GM21381 (cell line): ENCODE measurements around the gene GSTK1.

Experiments used
- ATAC-seq: cut with Tn5 transposase; IDR thresholded peaks from one replicate; pipeline ENCODE4 v1.9.1; 2021; ENCODE audit warnings: mild to moderate bottlenecking, moderate library complexity; ENCODE audit not compliant: unreplicated experiment

The GSTK1 gene

DNA sequence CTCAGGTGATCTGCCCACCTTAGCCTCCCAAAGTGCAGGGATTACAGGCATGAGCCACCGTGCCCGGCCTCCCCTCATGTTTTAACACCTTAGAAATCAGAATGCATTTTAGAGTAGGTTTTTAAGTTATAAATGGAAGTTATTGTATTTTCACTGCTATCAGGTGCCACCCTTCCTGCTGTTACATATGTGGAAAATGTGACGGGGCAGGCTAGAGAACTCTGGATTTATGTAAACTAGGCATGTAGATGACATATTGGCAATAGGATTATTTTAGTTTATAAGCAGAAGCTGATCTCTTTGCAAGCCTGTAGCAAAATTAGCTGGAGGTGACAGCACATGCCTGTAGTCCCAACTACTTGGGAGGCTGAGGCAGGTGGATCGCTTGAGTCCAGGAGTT lies 27.1 kb downstream of the GSTK1 start:
- ATAC-seq: no peak

DNA sequence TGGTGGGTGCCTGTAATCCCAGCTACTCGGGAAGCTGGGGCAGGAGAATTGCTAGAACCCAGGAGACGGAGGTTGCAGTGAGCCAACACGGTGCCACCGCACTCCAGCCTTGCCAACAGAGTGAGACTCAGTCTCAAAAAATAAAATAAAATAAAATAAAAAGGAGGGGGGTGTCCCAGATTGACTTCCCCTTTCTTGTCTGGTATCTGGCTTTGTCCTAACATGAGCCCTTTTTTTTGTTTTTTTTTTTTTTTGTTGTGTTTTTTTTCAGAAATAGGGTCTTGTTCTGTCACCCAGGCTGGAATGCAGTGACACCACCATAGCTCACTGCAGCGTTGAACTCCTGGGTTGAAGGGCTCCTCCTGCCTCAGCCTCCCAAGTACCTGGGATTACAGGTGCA lies 29.6 kb downstream of the GSTK1 start:
- no peak for ATAC-seq

DNA sequence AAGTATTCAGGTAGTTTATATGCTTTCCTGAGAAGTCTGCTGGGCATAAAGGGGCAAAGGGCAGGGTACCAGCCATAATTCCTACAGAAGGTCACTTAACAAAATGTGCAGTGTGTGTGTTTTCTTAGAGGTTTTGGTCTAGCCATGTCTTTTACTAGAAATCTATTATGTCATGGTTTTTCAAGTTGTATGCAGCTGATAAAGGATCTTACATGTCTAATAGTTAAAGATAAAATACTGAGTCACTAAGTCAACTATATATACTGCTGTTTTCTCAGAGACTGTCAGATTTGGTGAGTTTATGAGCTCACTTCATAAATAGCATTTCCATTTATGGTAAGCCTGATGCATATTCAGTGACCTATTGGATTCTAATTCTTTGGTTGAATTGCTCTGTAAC lies 32.6 kb downstream of the GSTK1 start:
- ATAC-seq: no peak

DNA sequence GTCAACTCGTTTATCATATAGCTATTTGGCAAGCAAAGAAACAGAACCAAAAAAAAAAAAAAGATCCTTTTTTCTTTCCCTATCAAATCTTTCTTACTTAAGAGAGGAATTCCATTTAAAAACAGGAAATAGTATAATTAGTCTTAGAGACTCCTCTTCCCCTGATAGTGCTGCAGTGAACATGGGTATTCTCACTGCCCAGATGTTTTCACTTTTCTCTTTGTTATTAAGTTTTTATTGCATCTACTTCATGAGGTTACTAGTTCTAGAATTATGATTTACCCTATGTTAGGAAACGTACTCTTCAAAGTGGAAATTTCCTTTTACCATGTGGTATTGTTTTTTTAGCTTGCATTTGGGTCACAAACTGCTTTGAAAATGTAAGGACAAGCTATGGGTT lies 33.4 kb downstream of the GSTK1 start:
- ATAC-seq: no peak

DNA sequence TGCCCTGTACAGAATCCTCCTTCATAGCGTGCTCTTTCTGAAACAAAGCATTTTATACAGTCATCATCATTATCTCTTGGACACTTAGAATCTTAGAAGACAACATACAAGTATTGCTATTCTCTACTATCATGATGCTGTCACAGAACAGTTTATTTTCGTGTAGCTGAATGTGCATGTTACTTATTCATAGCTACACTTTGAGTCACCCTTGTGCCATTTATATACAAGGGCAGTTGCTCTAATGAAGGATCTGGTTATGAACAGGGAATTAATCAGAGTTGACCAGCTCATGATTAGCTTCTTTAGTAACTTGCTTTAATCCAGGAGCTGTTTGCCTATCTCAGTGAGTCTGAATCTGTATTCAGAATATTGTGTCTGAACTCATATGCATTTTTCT lies 36.1 kb downstream of the GSTK1 start:
- ATAC-seq: no peak

DNA sequence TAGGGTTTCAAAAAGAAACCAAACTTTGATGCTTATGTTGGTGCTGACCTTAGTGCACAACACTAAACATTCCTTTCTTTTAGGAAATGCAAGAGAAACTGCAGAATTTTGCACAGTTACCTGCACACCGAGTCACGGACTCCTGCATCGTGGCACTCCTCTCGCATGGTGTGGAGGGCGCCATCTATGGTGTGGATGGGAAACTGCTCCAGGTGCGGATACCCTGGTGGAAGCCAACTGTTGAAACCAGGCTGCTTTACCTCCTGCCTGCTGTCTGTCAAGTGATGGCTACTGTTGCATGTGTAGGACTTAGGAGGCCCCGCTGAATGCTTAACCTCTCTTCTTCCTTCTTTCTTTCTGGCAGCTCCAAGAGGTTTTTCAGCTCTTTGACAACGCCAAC lies 36.6 kb downstream of the GSTK1 start:
- no peak for ATAC-seq

DNA sequence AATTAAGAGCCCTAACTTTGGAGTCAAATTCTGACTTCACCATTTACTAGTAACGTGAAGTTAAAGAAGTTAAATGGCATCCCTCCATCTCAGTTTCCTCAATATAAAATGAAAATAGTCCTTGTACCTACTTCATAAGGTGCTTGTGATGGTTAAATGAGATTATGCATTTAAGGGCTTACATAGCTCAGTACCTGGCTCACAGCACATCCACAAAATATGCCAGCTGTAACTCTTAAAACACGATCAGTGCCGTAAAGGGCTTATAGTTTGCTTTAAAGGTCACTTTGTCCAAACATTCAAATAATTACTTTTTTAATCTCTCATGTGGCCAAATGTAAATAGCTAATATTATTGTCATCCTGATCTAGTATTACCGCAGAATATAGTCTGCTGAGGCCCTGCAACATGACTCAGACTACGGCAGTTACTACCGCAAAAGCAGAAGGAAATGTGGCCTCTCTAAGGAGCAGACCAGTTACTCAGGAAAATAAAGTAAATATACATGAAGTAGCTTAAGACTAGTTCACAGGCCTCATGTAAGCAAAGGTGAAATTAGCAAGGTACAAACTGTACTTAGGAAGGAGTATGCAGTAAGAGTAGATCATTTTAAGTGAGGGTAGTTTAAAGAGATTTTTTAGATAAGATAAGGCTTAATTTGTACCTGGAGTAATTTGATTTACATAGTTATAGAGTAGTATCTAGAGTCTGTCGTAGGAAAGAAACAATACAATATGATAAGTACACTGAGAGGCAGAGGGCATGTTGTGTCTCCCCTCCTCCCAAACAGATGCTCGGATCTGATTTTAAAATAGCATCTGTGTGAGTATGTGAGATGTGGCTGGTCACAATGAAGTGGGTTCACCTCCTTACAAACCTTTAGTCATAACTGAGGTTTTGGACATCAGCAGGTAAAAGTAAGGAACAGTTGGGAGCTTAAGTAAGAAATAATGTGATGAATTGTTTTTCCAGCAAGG lies 38.0 kb downstream of the GSTK1 start:
- ATAC-seq: no peak

DNA sequence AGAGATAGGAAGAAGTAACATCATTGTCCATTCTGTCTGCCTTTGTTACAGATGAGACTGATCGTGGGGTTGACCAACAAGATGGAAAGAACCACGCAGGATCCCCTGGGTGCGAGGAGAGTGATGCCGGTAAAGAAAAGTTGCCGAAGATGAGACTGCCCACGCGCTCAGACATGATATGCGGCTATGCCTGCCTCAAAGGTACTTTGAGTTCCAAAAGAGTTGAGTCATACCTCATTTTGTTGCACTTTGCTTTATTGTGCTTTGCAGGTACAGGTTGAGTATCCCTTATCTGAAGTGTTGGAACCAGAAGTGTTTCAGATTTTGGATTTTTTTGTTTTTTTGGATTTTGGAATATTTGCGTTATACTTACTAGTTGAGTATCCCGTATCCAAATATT lies 40.5 kb downstream of the GSTK1 start:
- ATAC-seq: no peak

DNA sequence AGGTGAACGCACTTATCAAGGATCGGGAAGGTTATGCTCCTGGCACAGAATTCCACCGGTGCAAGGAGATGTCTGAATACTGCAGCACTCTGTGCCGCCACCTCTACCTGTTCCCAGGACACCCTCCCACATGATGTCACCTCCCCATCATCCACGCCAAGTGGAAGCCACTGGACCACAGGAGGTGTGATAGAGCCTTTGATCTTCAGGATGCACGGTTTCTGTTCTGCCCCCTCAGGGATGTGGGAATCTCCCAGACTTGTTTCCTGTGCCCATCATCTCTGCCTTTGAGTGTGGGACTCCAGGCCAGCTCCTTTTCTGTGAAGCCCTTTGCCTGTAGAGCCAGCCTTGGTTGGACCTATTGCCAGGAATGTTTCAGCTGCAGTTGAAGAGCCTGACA lies 41.7 kb downstream of the GSTK1 start:
- ATAC-seq: no peak

DNA sequence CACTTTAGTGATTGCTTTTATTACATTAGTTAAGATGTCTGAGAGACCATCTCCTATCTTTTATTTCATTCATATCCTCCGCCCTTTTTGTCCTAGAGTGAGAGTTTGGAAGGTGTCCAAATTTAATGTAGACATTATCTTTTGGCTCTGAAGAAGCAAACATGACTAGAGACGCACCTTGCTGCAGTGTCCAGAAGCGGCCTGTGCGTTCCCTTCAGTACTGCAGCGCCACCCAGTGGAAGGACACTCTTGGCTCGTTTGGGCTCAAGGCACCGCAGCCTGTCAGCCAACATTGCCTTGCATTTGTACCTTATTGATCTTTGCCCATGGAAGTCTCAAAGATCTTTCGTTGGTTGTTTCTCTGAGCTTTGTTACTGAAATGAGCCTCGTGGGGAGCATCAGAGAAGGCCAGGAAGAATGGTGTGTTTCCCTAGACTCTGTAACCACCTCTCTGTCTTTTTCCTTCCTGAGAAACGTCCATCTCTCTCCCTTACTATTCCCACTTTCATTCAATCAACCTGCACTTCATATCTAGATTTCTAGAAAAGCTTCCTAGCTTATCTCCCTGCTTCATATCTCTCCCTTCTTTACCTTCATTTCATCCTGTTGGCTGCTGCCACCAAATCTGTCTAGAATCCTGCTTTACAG lies 42.3 kb downstream of the GSTK1 start:
- no peak for ATAC-seq

DNA sequence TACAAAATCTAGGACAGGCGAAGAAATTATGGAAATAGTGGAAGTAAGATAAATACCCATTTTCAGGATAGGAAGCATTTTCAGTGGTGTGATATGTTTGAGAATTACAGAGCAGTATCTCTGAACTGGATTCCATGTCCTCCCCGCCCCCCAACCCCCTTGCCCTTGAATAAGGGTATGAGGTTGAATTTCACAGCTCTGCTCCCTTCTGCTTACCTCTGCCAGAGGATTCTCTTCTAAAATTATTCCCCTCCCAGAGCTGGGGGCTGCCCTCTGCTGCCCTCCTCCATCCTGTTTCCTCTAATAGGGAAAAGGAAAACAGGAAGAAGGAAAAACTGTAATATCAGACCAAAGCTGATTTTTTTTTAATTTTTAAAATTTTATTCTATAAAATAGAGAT lies 45.4 kb downstream of the GSTK1 start:
- ATAC-seq: no peak

DNA sequence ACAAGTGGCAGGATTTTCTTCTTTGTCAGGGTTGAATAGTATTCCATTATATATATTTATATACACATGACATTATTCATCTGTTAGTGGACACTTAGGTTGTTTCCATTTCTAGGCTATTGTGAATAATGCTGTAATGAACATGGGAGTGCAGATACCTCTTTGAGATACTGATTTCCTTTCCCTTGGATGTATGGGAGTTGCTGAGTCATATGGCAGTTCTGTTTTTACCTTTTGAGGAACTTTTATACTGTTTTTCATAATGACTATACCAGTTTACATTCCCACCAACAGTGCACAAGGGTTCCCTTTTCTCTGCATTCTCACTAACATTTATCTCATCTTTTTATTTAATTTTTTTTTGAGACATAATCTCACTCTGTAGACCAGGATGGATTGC lies 50.9 kb downstream of the GSTK1 start:
- no peak for ATAC-seq

DNA sequence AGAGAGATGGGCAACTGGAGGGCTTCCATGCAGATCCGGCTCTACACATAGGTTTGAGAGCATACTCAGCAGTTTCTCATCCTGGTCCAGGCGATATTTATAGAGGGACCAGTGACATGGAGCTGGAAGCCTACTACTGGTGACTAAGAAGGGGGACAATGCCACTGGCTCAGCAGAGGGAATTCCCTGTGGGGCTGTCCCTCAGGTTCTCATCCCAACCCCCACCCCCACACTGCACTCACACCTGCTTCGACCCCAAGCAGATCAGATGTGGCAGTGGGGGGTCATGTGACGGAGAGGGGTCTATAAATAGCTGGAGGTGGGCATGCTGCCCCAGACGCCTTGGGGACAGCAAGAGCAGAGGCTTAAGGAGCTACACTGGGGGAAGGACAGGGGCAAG lies 52.5 kb downstream of the GSTK1 start, which contains the start of gene CLCN1:
CLCN1 (plus strand) TSS at position 336 of the 400 bp plus-strand sequence. CDS start 102 bp downstream, outside the sequence.
- ATAC-seq: no peak

DNA sequence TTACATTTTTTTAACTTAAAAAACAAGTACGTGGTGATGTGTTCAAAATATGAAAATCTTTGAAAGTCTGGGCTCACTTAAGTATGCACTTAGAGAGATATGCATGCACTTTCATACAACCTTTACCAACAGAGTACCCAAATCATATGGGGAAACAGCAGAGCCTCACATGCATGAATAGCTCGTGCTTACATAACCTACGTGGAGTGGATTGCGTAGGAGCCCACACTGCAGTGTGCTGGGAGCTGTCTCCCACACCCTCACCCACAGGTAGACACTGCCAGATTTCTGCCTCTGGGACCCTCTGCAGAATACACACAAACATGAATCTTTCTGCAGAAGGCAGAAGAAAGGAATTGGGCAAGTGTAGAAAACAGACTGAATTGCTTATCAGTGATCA lies 53.3 kb downstream of the GSTK1 start:
- no peak for ATAC-seq

DNA sequence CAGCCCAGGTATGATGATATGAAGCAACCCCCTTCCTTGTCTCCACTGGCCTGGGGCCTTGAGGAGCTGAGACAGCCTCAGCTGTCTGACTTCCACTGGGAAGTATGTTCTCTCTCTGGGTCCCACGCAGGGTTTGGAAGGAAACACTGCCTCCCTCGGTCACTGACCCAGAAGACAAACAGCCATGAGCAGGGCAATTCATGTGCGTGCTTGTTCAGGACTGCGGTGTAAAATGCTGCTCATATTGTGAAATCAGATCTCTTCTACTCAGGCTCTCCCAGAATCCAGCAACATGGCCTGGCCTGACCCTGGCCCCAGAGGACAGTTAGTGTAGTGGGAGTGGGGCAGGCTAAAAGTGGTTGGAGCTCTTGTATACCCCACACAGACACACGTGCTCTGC lies 55.4 kb downstream of the GSTK1 start:
- no peak for ATAC-seq
